Epithelial cell of prostate (primary cell): Measurements from ENCODE around the gene SHF.
A peak's percentile ranks its signal among the peaks of the same experiment; 100 is the strongest.

Source experiments
- DNase-seq: peaks from one replicate; pipeline ENCODE4 v3.0.0-alpha.2; 2011; ENCODE audit warnings: low read depth, low spot score
- H3K27ac ChIP-seq: fragments of 450-650 bp; 2 replicates; pipeline ENCODE4 v1.5.1; 2017; ENCODE audit warnings: mild to moderate bottlenecking

SHF gene

GRCh38 chr15:45199136-45199810 is 11.5 kb upstream of the SHF start:
- peak overlapping the region; percentile 79 for H3K27ac ChIP-seq
- no peak for DNase-seq

- peak; percentile 84 for DNase-seq
- H3K27ac ChIP-seq: peak overlapping the region; percentile 79
Measured at GRCh38 chr15:45198337-45199135, 10.8 kb upstream of the SHF start.

GRCh38 chr15:45197512-45197911 is 9.7 kb upstream of the SHF start:
- H3K27ac ChIP-seq: peak overlapping the region; percentile 79
- DNase-seq: no peak

- H3K27ac ChIP-seq: no peak overlapping the region
- no peak for DNase-seq
Measured at GRCh38 chr15:45187578-45187893, 230 bp downstream of the SHF start.

GRCh38 chr15:45186771-45187577 is 792 bp downstream of the SHF start:
- DNase-seq: no peak
- H3K27ac ChIP-seq: no peak overlapping the region

- no peak overlapping the region for H3K27ac ChIP-seq
- DNase-seq: no peak
Measured at GRCh38 chr15:45185903-45186770, 1.6 kb downstream of the SHF start.

- no peak for DNase-seq
- no peak overlapping the region for H3K27ac ChIP-seq
Measured at GRCh38 chr15:45185069-45185779, 2.5 kb downstream of the SHF start.

- no peak for DNase-seq
Measured at GRCh38 chr15:45184562-45185041, 3.2 kb downstream of the SHF start.

GRCh38 chr15:45183511-45183910 is 4.3 kb downstream of the SHF start:
- no peak overlapping the region for H3K27ac ChIP-seq
- no peak for DNase-seq

More at GRCh38 chr15:45184562-45185041, 3.2 kb downstream of the SHF start:
- H3K27ac ChIP-seq: no peak overlapping the region

GRCh38 chr15:45182996-45183395 is 4.8 kb downstream of the SHF start:
- H3K27ac ChIP-seq: no peak overlapping the region
- DNase-seq: no peak

- DNase-seq: no peak
- no peak overlapping the region for H3K27ac ChIP-seq
Measured at GRCh38 chr15:45181491-45182285, 6.1 kb downstream of the SHF start.

GRCh38 chr15:45180648-45181436 is 6.9 kb downstream of the SHF start:
- DNase-seq: no peak
- peak overlapping the region; percentile 29 for H3K27ac ChIP-seq

GRCh38 chr15:45180201-45180600 is 7.6 kb downstream of the SHF start:
- peak overlapping the region; percentile 29 for H3K27ac ChIP-seq
- no peak for DNase-seq

- DNase-seq: no peak
- H3K27ac ChIP-seq: peak overlapping the region; percentile 29
Measured at GRCh38 chr15:45179221-45179985, 8.4 kb downstream of the SHF start.

- H3K27ac ChIP-seq: no peak overlapping the region
Measured at GRCh38 chr15:45177285-45177684, 10.5 kb downstream of the SHF start.

GRCh38 chr15:45174577-45174976 is 13.2 kb downstream of the SHF start:
- no peak for DNase-seq

More at GRCh38 chr15:45177285-45177684, 10.5 kb downstream of the SHF start:
- no peak for DNase-seq

GRCh38 chr15:45174069-45174468 is 13.7 kb downstream of the SHF start:
- DNase-seq: no peak
- H3K27ac ChIP-seq: no peak overlapping the region

More at GRCh38 chr15:45174577-45174976, 13.2 kb downstream of the SHF start:
- no peak overlapping the region for H3K27ac ChIP-seq
